ENCODE results near the gene KCNJ12. TPM values are rescaled to one million over a fixed set of nuclear protein-coding genes. Genes with fewer than 3 reads are reported as not detected.

KCNJ12 gene
- total and polyA plus RNA-seq, 12 donors, result 2.8 to 14.7 (median 8.5) TPM

GRCh38 chr17:21375162-21375560 is 996 bp upstream of the KCNJ12 start:
- peaks cover 16 to 58% (median 42%) of the 10 kb centered on the region in 9 donors for H3K4me1 ChIP-seq
- H3K4me3 ChIP-seq, result no peak overlapping the region
- no peaks in the 10 kb centered on the region for H3K9me3 ChIP-seq
- WGBS, 2 donors, result 76% methylated on average over 7 of the region's 7 CpGs
- no peaks in the 10 kb centered on the region for H3K36me3 ChIP-seq
- peaks cover 0 to 50% (median 5%) of the 10 kb centered on the region in 7 donors for H3K27me3 ChIP-seq
- ATAC-seq (no peak), DNase-seq (no peak)
- intact Hi-C loops (cut with DNase I), result loop anchor here in 4 of 10 donors (5.0 to 10.0 kb wide), 3 partner anchors 50 to 60 kb away; no protein-coding TSS in a partner anchor
- H3K27ac ChIP-seq, result no peak overlapping the region
- no peak for TF ChIP-seq CTCF (IDR thresholded peaks at IDR 0.05)

- H3K27me3 ChIP-seq, result peaks cover 0 to 50% (median 5%) of the 10 kb centered on the region in 7 donors
- H3K4me3 ChIP-seq, result peak overlapping the region in 8 of 10 donors; percentile 53 to 66 (median 60)
- ATAC-seq (peak in 1 of 8 donors; percentile 2), DNase-seq (no peak)
- H3K9me3 ChIP-seq, result no peaks in the 10 kb centered on the region
- intact Hi-C loops (cut with DNase I), result loop anchor here in 4 of 10 donors (5.0 to 10.0 kb wide), 3 partner anchors 51 to 59 kb away; no protein-coding TSS in a partner anchor
- H3K4me1 ChIP-seq, result peaks cover 15 to 56% (median 39%) of the 10 kb centered on the region in 9 donors
- no peak for TF ChIP-seq CTCF (IDR thresholded peaks at IDR 0.05)
- H3K27ac ChIP-seq, result peak overlapping the region in 1 of 10 donors; percentile 54
- H3K36me3 ChIP-seq, result no peaks in the 10 kb centered on the region
- 40 to 52% methylated on average over 11 of the region's 11 CpGs for WGBS, 2 donors
These were observed 438 bp upstream of the KCNJ12 start for GRCh38 chr17:21375757-21376080.

GRCh38 chr17:21376759-21377690 is 868 bp downstream of the KCNJ12 start:
- no peaks in the 10 kb centered on the region for H3K9me3 ChIP-seq
- WGBS, 2 donors, result 3 to 5% methylated on average over 79 to 80 of the region's 80 CpGs
- peak in 7 of 8 donors; percentile 7 to 34 (median 31) for ATAC-seq
- peaks cover 0 to 50% (median 5%) of the 10 kb centered on the region in 7 donors for H3K27me3 ChIP-seq
- H3K4me3 ChIP-seq, result peak overlapping the region; percentile 41 to 66 (median 60)
- no peaks in the 10 kb centered on the region for H3K36me3 ChIP-seq
- H3K4me1 ChIP-seq, result peaks cover 15 to 44% (median 34%) of the 10 kb centered on the region in 9 donors
- H3K27ac ChIP-seq, result peak overlapping the region in 9 of 10 donors; percentile 40 to 68 (median 62)
- intact Hi-C loops (cut with DNase I), result loop anchor here in 4 of 10 donors (5.0 to 10.0 kb wide), 3 partner anchors 52 to 58 kb away; no protein-coding TSS in a partner anchor
- peak in 1 of 2 donors; percentile 36 for DNase-seq
- no peak for TF ChIP-seq CTCF (IDR thresholded peaks at IDR 0.05)

GRCh38 chr17:21377705-21378396 is 1.7 kb downstream of the KCNJ12 start:
- H3K36me3 ChIP-seq, result no peaks in the 10 kb centered on the region
- peaks cover 15 to 47% (median 38%) of the 10 kb centered on the region in 9 donors for H3K4me1 ChIP-seq
- peak overlapping the region; percentile 41 to 66 (median 60) for H3K4me3 ChIP-seq
- DNase-seq, result no peak
- no peaks in the 10 kb centered on the region for H3K9me3 ChIP-seq
- no peak for TF ChIP-seq CTCF (IDR thresholded peaks at IDR 0.05)
- peak overlapping the region in 8 of 10 donors; percentile 54 to 68 (median 64) for H3K27ac ChIP-seq
- no peak for ATAC-seq
- peaks cover 0 to 50% (median 5%) of the 10 kb centered on the region in 7 donors for H3K27me3 ChIP-seq
- 30 to 43% methylated on average over 43 of the region's 43 CpGs for WGBS, 2 donors
- intact Hi-C loops (cut with DNase I), result loop anchor here in 4 of 10 donors (5.0 to 10.0 kb wide), 3 partner anchors 53 to 57 kb away; no protein-coding TSS in a partner anchor
